Mesodermal cell (in vitro differentiated cells): ENCODE data around the gene ASPDH. TPM values are rescaled to one million over a fixed set of nuclear protein-coding genes. Genes with fewer than 3 reads are reported as not detected.

Experiments
- H3K27ac ChIP-seq: 2 replicates; pipeline ENCODE4 v1.7.0; 2013; ENCODE audit warnings: mild to moderate bottlenecking, low read depth, low read length, moderate library complexity; ENCODE audit not compliant: severe bottlenecking
- H3K36me3 ChIP-seq: 2 replicates; pipeline ENCODE4 v1.7.1; 2013; ENCODE audit warnings: mild to moderate bottlenecking, low read length, moderate library complexity; ENCODE audit not compliant: control insufficient read depth, insufficient read depth
- H3K4me1 ChIP-seq: one replicate; pipeline ENCODE4 v1.7.1; 2013; ENCODE audit warnings: mild to moderate bottlenecking, low read length; ENCODE audit not compliant: insufficient read depth, control insufficient read depth, poor library complexity, severe bottlenecking
- H3K4me3 ChIP-seq: 2 replicates; pipeline ENCODE4 v1.7.0; 2013; ENCODE audit warnings: low read length, control low read depth, mild to moderate bottlenecking; ENCODE audit not compliant: insufficient read depth, poor library complexity, severe bottlenecking; ENCODE audit errors: extremely low read depth
- H3K9me3 ChIP-seq: 2 replicates; pipeline ENCODE4 v1.7.1; 2013; ENCODE audit warnings: mild to moderate bottlenecking, low read length, moderate library complexity; ENCODE audit not compliant: control insufficient read depth
- WGBS, 2 experiments: methylation state at CpG; one replicate each; pipeline ENCODE4 v1.1.5; 2013; ENCODE audit warnings: missing lambda C conversion rate in 2 of 2; ENCODE audit not compliant: insufficient coverage in 2 of 2; 5-methylcytosine and 5-hydroxymethylcytosine counted together
- polyA plus RNA-seq, 2 experiments: library from polyadenylated mRNA; stranded (reverse); fragments of 50-300 nt; gene quantifications; one replicate each; pipeline ENCODE4 v1.2.3, GENCODE V29; 2013

ASPDH gene
- not detected for polyA plus RNA-seq (2013, experiment 1 of 2)
- polyA plus RNA-seq (2013, experiment 2 of 2), result not detected

- no peaks in the 10 kb centered on the region for H3K4me1 ChIP-seq
- no peaks in the 10 kb centered on the region for H3K9me3 ChIP-seq
- H3K4me3 ChIP-seq, result no peak within 1 kb of the TSS
- 80 to 87% methylated on average over 21 of the region's 22 CpGs for WGBS, 2 experiments
- H3K36me3 ChIP-seq, result peaks cover 14% of the 10 kb centered on the region
- H3K27ac ChIP-seq, result no peak within 1 kb of the TSS
These were observed at the start of gene ASPDH for GRCh38 chr19:50513746-50514345. ASPDH (minus strand) TSS chr19:50513913; CDS start chr19:50513823, 90 bp downstream.

- Histone ChIP-seq H3K4me3 (no peak overlapping the region), H3K36me3 (no peaks in the 10 kb centered on the region), H3K4me1 (peaks cover 3% of the 10 kb centered on the region), H3K9me3 (no peaks in the 10 kb centered on the region), H3K27ac (no peak overlapping the region)
- WGBS, 2 experiments, result 94% methylated on average over 6 of the region's 9 CpGs
These were observed 49.3 kb upstream of the ASPDH start for GRCh38 chr19:50562996-50563395.

DNA sequence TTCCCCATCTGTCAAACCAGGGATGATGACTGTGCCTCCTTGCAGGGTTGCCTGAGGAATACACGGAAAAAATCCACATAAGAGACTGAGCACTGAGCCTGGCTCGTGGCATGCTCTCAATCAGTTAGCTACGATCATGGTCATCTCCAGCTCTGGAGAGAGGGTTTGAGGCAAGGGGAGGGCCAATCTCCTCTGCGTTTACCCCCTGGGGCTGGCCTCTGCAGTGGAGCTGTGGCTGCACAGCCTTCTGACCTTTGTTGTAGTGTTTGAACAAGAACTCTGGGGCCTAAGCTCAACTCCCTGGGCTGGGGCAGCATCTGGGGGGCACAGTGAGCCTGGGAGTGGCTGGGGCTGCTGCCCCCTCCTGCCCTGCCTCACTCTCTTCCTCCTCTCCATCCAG is 48.6 kb upstream of the ASPDH start:
- no peaks in the 10 kb centered on the region for H3K9me3 ChIP-seq
- no peak overlapping the region for H3K4me3 ChIP-seq
- WGBS, 2 experiments, result 69 to 83% methylated on average over 3 to 4 of the region's 4 CpGs
- H3K36me3 ChIP-seq, result no peaks in the 10 kb centered on the region
- no peak overlapping the region for H3K27ac ChIP-seq
- peaks cover 3% of the 10 kb centered on the region for H3K4me1 ChIP-seq

- Histone ChIP-seq H3K36me3 (no peaks in the 10 kb centered on the region), H3K4me1 (no peaks in the 10 kb centered on the region), H3K9me3 (no peaks in the 10 kb centered on the region), H3K27ac (no peak overlapping the region), H3K4me3 (no peak overlapping the region)
- 66 to 71% methylated on average over 8 to 10 of the region's 10 CpGs for WGBS, 2 experiments
These were observed 45.9 kb upstream of the ASPDH start for GRCh38 chr19:50559636-50560035.

GRCh38 chr19:50558449-50558848 is 44.7 kb upstream of the ASPDH start:
- Histone ChIP-seq H3K9me3 (no peaks in the 10 kb centered on the region), H3K4me3 (no peak overlapping the region), H3K4me1 (no peaks in the 10 kb centered on the region), H3K36me3 (no peaks in the 10 kb centered on the region), H3K27ac (no peak overlapping the region)
- 89 to 96% methylated on average over 12 to 13 of the region's 13 CpGs for WGBS, 2 experiments

DNA sequence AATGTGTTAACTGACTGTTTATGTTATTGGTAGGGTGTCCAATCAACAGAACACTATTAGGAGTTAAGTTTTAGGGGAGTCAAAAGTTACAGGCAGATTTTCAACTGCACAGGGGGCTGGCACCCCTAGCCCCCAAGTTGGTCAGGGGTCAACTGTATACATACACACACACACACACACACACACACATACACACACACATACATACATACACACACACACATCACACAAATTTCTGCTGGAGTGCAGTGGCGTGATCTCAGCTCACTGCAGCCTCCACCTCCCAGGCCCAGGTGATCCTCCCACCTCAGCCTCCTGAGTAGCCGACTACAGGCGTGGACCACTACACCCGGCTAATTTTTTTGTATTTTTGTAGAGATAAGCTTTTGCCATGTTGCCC is 44.3 kb upstream of the ASPDH start:
- Histone ChIP-seq H3K4me1 (no peaks in the 10 kb centered on the region), H3K9me3 (no peaks in the 10 kb centered on the region), H3K27ac (no peak overlapping the region), H3K36me3 (no peaks in the 10 kb centered on the region), H3K4me3 (no peak overlapping the region)
- 80 to 90% methylated on average over 1 of the region's 4 CpGs for WGBS, 2 experiments

DNA sequence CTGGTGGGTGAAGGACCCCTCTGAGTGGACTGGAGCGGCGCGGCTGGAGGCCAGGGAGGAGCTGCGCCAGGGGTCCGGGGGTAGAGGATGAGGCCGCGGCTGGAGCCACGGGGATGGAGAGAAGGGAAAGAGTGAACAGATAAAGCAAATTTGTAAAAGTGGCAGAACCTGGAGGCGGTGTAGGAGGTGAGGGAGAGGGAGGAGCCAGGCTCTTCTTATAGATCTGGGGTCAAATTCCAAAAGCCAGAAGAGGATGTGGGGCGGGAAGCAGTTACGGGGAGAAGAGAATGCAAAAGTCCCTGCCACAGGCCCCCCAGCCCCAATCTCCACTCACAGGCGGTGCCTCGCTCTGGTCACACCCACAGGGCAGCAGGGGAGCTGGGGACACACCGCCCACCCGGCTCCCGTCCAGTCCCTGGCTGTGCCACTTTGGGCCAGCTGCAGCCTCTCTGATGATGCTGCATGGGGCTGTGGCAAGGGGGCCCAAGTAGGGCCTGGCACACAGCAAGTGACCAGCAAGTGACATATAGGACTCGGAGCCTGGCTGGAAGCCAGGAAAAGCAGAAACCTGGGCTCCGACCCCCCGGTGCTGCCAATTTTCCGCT is 43.4 kb upstream of the ASPDH start:
- Histone ChIP-seq H3K4me1 (no peaks in the 10 kb centered on the region), H3K9me3 (no peaks in the 10 kb centered on the region), H3K27ac (no peak overlapping the region), H3K36me3 (no peaks in the 10 kb centered on the region), H3K4me3 (peak overlapping the region; percentile 12)
- 42% methylated on average over 15 to 16 of the region's 20 CpGs for WGBS, 2 experiments

GRCh38 chr19:50556282-50557008 is 42.7 kb upstream of the ASPDH start:
- Histone ChIP-seq H3K4me3 (peak overlapping the region; percentile 33), H3K27ac (no peak overlapping the region)
- WGBS, 2 experiments, result 15 to 34% methylated on average over 11 to 31 of the region's 39 CpGs

GRCh38 chr19:50555450-50556281 is 42.0 kb upstream of the ASPDH start:
- 53 to 58% methylated on average over 25 of the region's 28 CpGs for WGBS, 2 experiments
- H3K4me3 ChIP-seq, result peak overlapping the region; percentile 33

More at GRCh38 chr19:50556282-50557008, 42.7 kb upstream of the ASPDH start:
- Histone ChIP-seq H3K4me1 (peaks cover 3% of the 10 kb centered on the region), H3K36me3 (no peaks in the 10 kb centered on the region), H3K9me3 (no peaks in the 10 kb centered on the region)

GRCh38 chr19:50555033-50555432 is 41.3 kb upstream of the ASPDH start:
- Histone ChIP-seq H3K27ac (no peak overlapping the region), H3K4me1 (peaks cover 5% of the 10 kb centered on the region), H3K9me3 (no peaks in the 10 kb centered on the region), H3K4me3 (no peak overlapping the region), H3K36me3 (no peaks in the 10 kb centered on the region)
- WGBS, 2 experiments, result 82 to 84% methylated on average over 10 of the region's 12 CpGs

More at GRCh38 chr19:50555450-50556281, 42.0 kb upstream of the ASPDH start:
- H3K9me3 ChIP-seq, result no peaks in the 10 kb centered on the region
- no peaks in the 10 kb centered on the region for H3K36me3 ChIP-seq
- no peak overlapping the region for H3K27ac ChIP-seq
- H3K4me1 ChIP-seq, result peaks cover 5% of the 10 kb centered on the region
